Lung (tissue), 12 donors: ENCODE results near the gene MAN2A2. TPM values are rescaled to one million over a fixed set of nuclear protein-coding genes. Genes with fewer than 3 reads are reported as not detected.
A peak's percentile ranks its signal among the peaks of the same experiment; 100 is the strongest.

Source experiments
- ATAC-seq: fragments of 200-7000 bp; cut with Tn5 transposase; one replicate; pipeline ENCODE4 v1.9.1; 2020; ENCODE audit warnings: moderate number of reproducible peaks; ENCODE audit not compliant: insufficient read depth, low FRiP score
- DNase-seq, 3 donors: peaks; one replicate each; pipeline ENCODE4 v3.0.0-alpha.2; 2013 to 2017
- H3K27ac ChIP-seq, 2 donors: one replicate each; pipeline ENCODE4 v1.5.1; 2013; ENCODE audit warnings: mild to moderate bottlenecking in 2 of 2, moderate library complexity in 2 of 2, control low read depth in 1 of 2, inconsistent platforms in 1 of 2, low read depth in 1 of 2, low read length in 1 of 2
- H3K27me3 ChIP-seq, 3 donors: one replicate each; pipeline ENCODE4 v1.5.1; 2013; ENCODE audit warnings: low read length in 2 of 3; ENCODE audit not compliant: control insufficient read depth in 3 of 3, insufficient read depth in 3 of 3
- H3K36me3 ChIP-seq, 4 donors: one replicate each; pipeline ENCODE4 v1.5.1; 2013; ENCODE audit warnings: low read length in 4 of 4, mild to moderate bottlenecking in 1 of 4, moderate library complexity in 1 of 4; ENCODE audit not compliant: control insufficient read depth in 4 of 4, insufficient read depth in 4 of 4
- H3K4me1 ChIP-seq, 5 donors: one replicate each; pipeline ENCODE4 v1.5.1; 2013; ENCODE audit warnings: low read length in 5 of 5, mild to moderate bottlenecking in 2 of 5, moderate library complexity in 1 of 5; ENCODE audit not compliant: control insufficient read depth in 5 of 5, insufficient read depth in 5 of 5
- H3K4me3 ChIP-seq: one replicate; pipeline ENCODE4 v1.5.1; 2013; ENCODE audit warnings: mild to moderate bottlenecking, control low read depth, moderate library complexity
- H3K9ac ChIP-seq, 2 donors: one replicate each; pipeline ENCODE4 v1.5.1; 2013; ENCODE audit warnings: low read length in 2 of 2, control low read depth in 1 of 2; ENCODE audit not compliant: insufficient read depth in 1 of 2
- H3K9me3 ChIP-seq, 4 donors: one replicate each; pipeline ENCODE4 v1.5.1; 2013; ENCODE audit warnings: low read length in 3 of 4, mild to moderate bottlenecking in 1 of 4, moderate library complexity in 1 of 4; ENCODE audit not compliant: control insufficient read depth in 4 of 4, insufficient read depth in 3 of 4
- CTCF ChIP-seq: IDR thresholded peaks from 2 replicates; pipeline ENCODE4 v1.5.1; 2012; ENCODE audit warnings: mild to moderate bottlenecking; ENCODE audit errors: control extremely low read depth, extremely low read depth
- WGBS, 2 donors: extraction: QIAGEN DNeasy Blood & Tissue Kit; methylation state at CpG; one replicate each; pipeline ENCODE4 v1.1.7; 2013; 5-methylcytosine and 5-hydroxymethylcytosine counted together
- polyA plus RNA-seq, 2 donors: library from polyadenylated mRNA; stranded (reverse); fragments of 200-250 nt; gene quantifications; one replicate each; pipeline ENCODE4 v1.2.1, GENCODE V29; 2013
- total RNA-seq, 2 donors: library from RNA; depleted of rRNA in 1 of 2; stranded (reverse); fragments of >200 nt in 1 of 2; gene quantifications; one replicate each; pipeline ENCODE4 v1.2.1, GENCODE V29; 2014 to 2021
- donor health status: control.
- donor health status: control.
- donor health status: Bipolar disorder and iron deficiency.
- donor health status: healthy.
- donor health status: DM: yes; HTN: yes; CAD: no.

The MAN2A2 gene
- total and polyA plus RNA-seq, 4 donors = 34.1 to 82.9 (median 60.1) TPM

GRCh38 chr15:90901175-90902039, 1.7 kb upstream of the MAN2A2 start:
- ATAC-seq = no peak
- peak overlapping the region in 1 of 2 donors; percentile 81 for H3K9ac ChIP-seq
- WGBS, 2 donors = 52 to 53% methylated on average over 14 of the region's 14 CpGs

GRCh38 chr15:90902040-90902839, 862 bp upstream of the MAN2A2 start:
- DNase-seq = peak; percentile 88 to 92 (median 89)
- no peaks in the 10 kb centered on the region for H3K27me3 ChIP-seq
- H3K36me3 ChIP-seq = peaks cover 4 to 24% (median 14%) of the 10 kb centered on the region in 4 donors
- peak overlapping the region; percentile 41 to 81 for H3K9ac ChIP-seq
- peak; percentile 88 for ATAC-seq
- WGBS, 2 donors = 0 to 1% methylated on average over 59 to 71 of the region's 71 CpGs
- H3K27ac ChIP-seq = peak overlapping the region; percentile 92 to 94
- no peaks in the 10 kb centered on the region for H3K9me3 ChIP-seq
- peaks cover 0 to 10% (median 3%) of the 10 kb centered on the region in 5 donors for H3K4me1 ChIP-seq
- H3K4me3 ChIP-seq = peak overlapping the region; percentile 80
- peak; percentile 59 for TF ChIP-seq CTCF

More at GRCh38 chr15:90901175-90902039, 1.7 kb upstream of the MAN2A2 start:
- Histone ChIP-seq H3K4me1 (peaks cover 0 to 10% (median 3%) of the 10 kb centered on the region in 5 donors), H3K27ac (peak overlapping the region; percentile 10 to 94), H3K9me3 (no peaks in the 10 kb centered on the region), H3K36me3 (peaks cover 4 to 17% (median 8%) of the 10 kb centered on the region in 4 donors), H3K4me3 (no peak overlapping the region), H3K27me3 (no peaks in the 10 kb centered on the region)
- no peak for TF ChIP-seq CTCF
- DNase-seq = no peak

GRCh38 chr15:90903733-90904536, 833 bp downstream of the MAN2A2 start:
- ATAC-seq (no peak), DNase-seq (peak in 2 of 3 donors; percentile 15 to 35)
- Histone ChIP-seq H3K27ac (peak overlapping the region; percentile 30 to 94), H3K36me3 (peaks cover 4 to 30% (median 20%) of the 10 kb centered on the region in 4 donors), H3K4me3 (no peak overlapping the region), H3K4me1 (peaks cover 0 to 10% (median 3%) of the 10 kb centered on the region in 5 donors), H3K27me3 (no peaks in the 10 kb centered on the region), H3K9me3 (no peaks in the 10 kb centered on the region), H3K9ac (peak overlapping the region in 1 of 2 donors; percentile 70)
- no peak for TF ChIP-seq CTCF
- whole genome bisulfite sequencing, 2 donors = 74 to 79% methylated on average over 18 of the region's 18 CpGs
